OCI-LY3 (cell line): ENCODE measurements around the gene PAK1.

ENCODE experiments used
- H2AFZ ChIP-seq: fragments of 200-600, 300-600 bp; shearing (Covaris generic); 2 replicates; pipeline ENCODE4 v1.6.0; 2014; ENCODE audit warnings: antibody characterized with exemption, low read depth, low read length
- H3K27ac ChIP-seq: fragments of 200-600, 300-600 bp; sonication (generic); 2 replicates; pipeline ENCODE4 v1.5.1; 2014; ENCODE audit warnings: mild to moderate bottlenecking, low read length, moderate library complexity, mixed read lengths
- H3K27me3 ChIP-seq: fragments of 200-600, 300-600 bp; sonication (generic); 2 replicates; pipeline ENCODE4 v1.6.1; 2014; ENCODE audit warnings: low read depth, low read length, mixed read lengths
- H3K36me3 ChIP-seq: fragments of 200-600, 300-600 bp; sonication (generic); replicated peaks from 2 replicates; pipeline ENCODE3; 2014; ENCODE audit warnings: low read depth, low read length, mixed read lengths
- H3K4me1 ChIP-seq: fragments of 300-600, 200-600 bp; sonication (generic); 2 replicates; pipeline ENCODE4 v1.6.1; 2014; ENCODE audit warnings: low read length, mixed read lengths
- H3K4me2 ChIP-seq: fragments of 200-600, 300-600 bp; sonication (generic); 2 replicates; pipeline ENCODE4 v1.6.1; 2014; ENCODE audit warnings: low read length, mixed read lengths
- H3K4me3 ChIP-seq: fragments of 300-600, 200-600 bp; sonication (generic); 2 replicates; pipeline ENCODE4 v1.5.1; 2014; ENCODE audit warnings: antibody characterized with exemption, mild to moderate bottlenecking, low read length, moderate library complexity
- H3K79me2 ChIP-seq: fragments of 300-600, 200-600 bp; shearing (Covaris generic); 2 replicates; pipeline ENCODE4 v1.6.1; 2014; ENCODE audit warnings: mild to moderate bottlenecking, low read length, mixed read lengths
- H3K9ac ChIP-seq: fragments of 300-600, 200-600 bp; shearing (Covaris generic); 2 replicates; pipeline ENCODE4 v1.6.0; 2014; ENCODE audit warnings: mild to moderate bottlenecking, low read length, moderate library complexity
- H3K9me3 ChIP-seq: fragments of 200-600, 300-600 bp; shearing (Covaris generic); 2 replicates; pipeline ENCODE4 v1.6.1; 2014; ENCODE audit warnings: low read length, mixed read lengths; ENCODE audit not compliant: insufficient read depth
- H4K20me1 ChIP-seq: fragments of 200-600, 300-600 bp; sonication (generic); 2 replicates; pipeline ENCODE4 v1.6.1; 2016; ENCODE audit warnings: low read length, mixed read lengths; ENCODE audit not compliant: insufficient read depth
- CTCF ChIP-seq: fragments of 200-600, 300-600 bp; sonication (generic); IDR thresholded peaks from 2 replicates; pipeline ENCODE4 v1.5.1; 2014; ENCODE audit warnings: antibody characterized with exemption, low read length, low read depth
- EZH2phosphoT487 ChIP-seq: fragments of 200-600 bp; shearing (Covaris generic); IDR thresholded peaks from 2 replicates; pipeline ENCODE4 v1.6.1; 2018; ENCODE audit warnings: antibody characterized with exemption, mixed run types, low read depth

Gene PAK1

DNA sequence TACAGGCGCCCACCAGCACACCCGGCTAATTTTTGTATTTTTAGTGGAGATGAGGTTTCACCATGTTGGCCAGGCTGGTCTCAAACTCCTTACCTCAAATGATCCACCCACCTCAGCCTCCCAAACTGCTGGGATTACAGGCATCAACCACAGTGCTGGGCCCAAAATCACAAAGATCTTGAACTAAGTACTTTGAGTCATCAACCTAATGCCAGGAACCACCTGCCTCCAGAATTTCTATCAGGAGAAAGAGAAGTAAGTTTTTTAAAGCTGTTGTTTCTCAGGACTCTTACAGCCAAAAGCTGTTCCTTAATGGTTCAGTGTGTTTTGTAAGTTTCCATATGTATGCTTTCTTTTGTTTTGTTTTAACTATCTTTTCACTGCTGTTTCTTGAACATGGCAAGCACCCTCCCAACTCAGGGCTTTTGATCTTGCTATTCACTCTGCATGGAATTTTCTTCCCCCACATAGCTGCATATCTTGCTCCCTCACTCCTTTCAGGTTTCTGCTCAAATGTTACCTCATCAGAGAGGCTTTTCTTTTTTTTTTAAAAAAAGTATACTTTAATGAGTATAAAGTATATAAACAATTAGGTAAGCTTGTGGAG, 6.0 kb upstream of the PAK1 start:
- H3K4me1 ChIP-seq = no peaks in the 10 kb centered on the region
- H3K27ac ChIP-seq = no peak overlapping the region
- no peak overlapping the region for H2AFZ ChIP-seq
- H3K9ac ChIP-seq = no peak overlapping the region
- H4K20me1 ChIP-seq = no peaks in the 10 kb centered on the region
- TF ChIP-seq CTCF (no peak), EZH2phosphoT487 (no peak)
- no peaks in the 10 kb centered on the region for H3K27me3 ChIP-seq
- no peaks in the 10 kb centered on the region for H3K79me2 ChIP-seq
- H3K9me3 ChIP-seq = no peaks in the 10 kb centered on the region
- no peak overlapping the region for H3K4me3 ChIP-seq
- H3K36me3 ChIP-seq = no peaks in the 10 kb centered on the region
- no peak overlapping the region for H3K4me2 ChIP-seq

GRCh38 chr11:77475206-77475605, 1.3 kb upstream of the PAK1 start:
- Histone ChIP-seq H3K4me1 (peaks cover 25% of the 10 kb centered on the region), H3K4me2 (no peak overlapping the region), H3K79me2 (no peaks in the 10 kb centered on the region), H3K9ac (no peak overlapping the region), H4K20me1 (no peaks in the 10 kb centered on the region), H3K4me3 (no peak overlapping the region), H2AFZ (no peak overlapping the region), H3K36me3 (no peaks in the 10 kb centered on the region), H3K27ac (no peak overlapping the region), H3K27me3 (no peaks in the 10 kb centered on the region), H3K9me3 (no peaks in the 10 kb centered on the region)
- TF ChIP-seq EZH2phosphoT487 (no peak), CTCF (no peak)

- Histone ChIP-seq H3K27me3 (no peaks in the 10 kb centered on the region), H3K79me2 (no peaks in the 10 kb centered on the region), H4K20me1 (no peaks in the 10 kb centered on the region), H3K4me3 (peak overlapping the region; percentile 79), H2AFZ (peak overlapping the region; percentile 98), H3K4me1 (peaks cover 28% of the 10 kb centered on the region), H3K27ac (no peak overlapping the region), H3K36me3 (no peaks in the 10 kb centered on the region), H3K9me3 (no peaks in the 10 kb centered on the region), H3K9ac (peak overlapping the region; percentile 59), H3K4me2 (peak overlapping the region; percentile 74)
- no peak for TF ChIP-seq CTCF
- no peak for TF ChIP-seq EZH2phosphoT487
Measured at GRCh38 chr11:77474684-77475060, 778 bp upstream of the PAK1 start.

DNA sequence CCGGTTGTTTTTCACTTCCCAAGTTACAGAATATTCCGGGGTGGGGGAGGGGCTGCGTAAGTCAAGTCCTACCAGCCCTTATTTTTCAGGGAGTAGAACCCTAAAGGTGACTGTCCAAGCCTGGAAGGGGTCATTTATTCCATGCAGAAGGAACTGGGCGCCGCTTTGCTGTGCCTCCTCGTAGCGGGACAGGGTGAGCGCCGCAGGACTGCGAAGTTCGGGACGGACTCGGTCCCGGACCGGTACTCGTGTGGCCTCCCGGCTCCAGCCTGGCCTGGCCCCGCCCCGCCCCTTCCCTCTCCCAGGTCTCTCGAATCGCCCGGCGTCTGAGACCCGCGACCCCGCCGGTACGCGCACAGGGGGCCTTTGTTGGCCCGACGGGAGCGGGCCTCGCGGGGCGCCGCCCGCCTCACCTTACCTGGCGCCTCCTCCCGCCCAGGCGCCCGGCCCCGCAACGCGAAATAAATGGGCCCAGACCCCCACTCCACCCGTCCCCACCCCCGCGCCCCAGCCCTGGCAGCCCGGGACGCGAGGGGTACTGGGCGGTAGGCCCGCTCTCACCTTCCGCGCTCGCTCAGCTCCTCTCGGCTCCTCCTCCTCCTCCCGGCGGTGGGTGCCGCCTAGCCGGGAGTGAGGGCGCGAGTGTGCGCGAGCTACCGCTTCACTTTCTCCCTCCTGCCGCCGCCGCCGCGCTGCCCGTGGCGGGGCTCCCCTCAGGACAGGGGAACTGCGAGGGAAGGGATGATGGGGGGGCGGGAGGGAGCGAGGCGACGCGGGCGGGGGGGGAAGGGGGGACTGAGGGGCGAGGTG, 698 bp downstream of the PAK1 start:
- Histone ChIP-seq H3K27me3 (no peaks in the 10 kb centered on the region), H3K36me3 (no peaks in the 10 kb centered on the region), H4K20me1 (no peaks in the 10 kb centered on the region), H3K4me1 (peaks cover 28% of the 10 kb centered on the region), H3K4me2 (peak overlapping the region; percentile 74), H3K4me3 (peak overlapping the region; percentile 79), H2AFZ (peak overlapping the region; percentile 80), H3K9me3 (no peaks in the 10 kb centered on the region), H3K27ac (no peak overlapping the region), H3K9ac (peak overlapping the region; percentile 59), H3K79me2 (no peaks in the 10 kb centered on the region)
- TF ChIP-seq CTCF (no peak), EZH2phosphoT487 (no peak)
